K562 treated with DMSO at 1 percent for 4 hours (cell line): ENCODE data around the gene AKAP6. TPM values are rescaled to one million over a fixed set of nuclear protein-coding genes. Genes with fewer than 3 reads are reported as not detected.

Source experiments
- total RNA-seq: library from RNA; unstranded; fragments of 300-600 nt; gene quantifications from 2 replicates; pipeline ENCODE4 v1.2.3, GENCODE V29; 2022; ENCODE audit not compliant: insufficient read depth

Gene AKAP6
- total RNA-seq = not detected in 2 replicates

GRCh38 chr14:32329146-32329545 lies at the start of gene AKAP6:
Gene AKAP6 (plus strand): TSS chr14:32329298. CDS start chr14:32433494, 104,196 bp downstream.

Other genes starting within 250 kb of the AKAP6 start
- gene RNU6-7, start 127.3 kb upstream of the AKAP6 start, total RNA-seq = not detected in 2 replicates
- not detected in 2 replicates for gene RNU6-8, start 126.0 kb upstream of the AKAP6 start, total RNA-seq